Fibroblast of skin of left quadriceps (primary cell): Measurements from ENCODE around the gene PRAME.
"Not testable (repeated sequence)": the region's sequence is repeated elsewhere in the genome, so short reads cannot be mapped to it uniquely, and the experiment has no call there.

Source experiments
- DNase-seq, 2 experiments: peaks; one replicate each; pipeline ENCODE4 v3.0.0-alpha.2; 2013; ENCODE audit warnings: low read depth in 2 of 2

The PRAME gene

DNA sequence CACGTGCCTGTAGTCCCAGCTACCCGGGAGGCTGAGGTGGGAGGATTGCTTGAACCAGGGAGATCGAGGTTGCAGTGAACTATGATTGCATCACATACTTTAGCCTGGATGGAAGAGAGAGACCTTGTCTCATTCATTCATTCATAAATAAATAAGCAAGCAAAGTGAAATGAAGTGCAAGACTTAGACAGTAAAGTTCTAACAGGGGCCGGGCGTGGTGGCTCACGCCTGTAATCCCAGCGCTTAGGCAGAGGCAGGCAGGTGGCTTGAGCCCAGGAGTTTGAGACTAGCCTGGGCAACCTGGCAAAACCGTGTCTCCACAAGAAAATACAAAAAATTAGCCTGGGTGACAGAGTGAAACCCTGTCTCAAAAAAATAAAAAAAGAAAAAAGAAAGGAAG lies 37.4 kb downstream of the PRAME start:
- no peak for DNase-seq

GRCh38 chr22:22520667-22521602 lies 38.1 kb downstream of the PRAME start:
- DNase-seq = no peak

- DNase-seq = no peak
These were observed 38.9 kb downstream of the PRAME start, which contains the start of gene ZNF280A for GRCh38 chr22:22520020-22520656. TSS of gene ZNF280A (minus strand) at chr22:22520270. CDS start at chr22:22515630, 4,640 bp downstream.

- no peak for DNase-seq
These were observed 39.5 kb downstream of the PRAME start for GRCh38 chr22:22519591-22519990.

DNA sequence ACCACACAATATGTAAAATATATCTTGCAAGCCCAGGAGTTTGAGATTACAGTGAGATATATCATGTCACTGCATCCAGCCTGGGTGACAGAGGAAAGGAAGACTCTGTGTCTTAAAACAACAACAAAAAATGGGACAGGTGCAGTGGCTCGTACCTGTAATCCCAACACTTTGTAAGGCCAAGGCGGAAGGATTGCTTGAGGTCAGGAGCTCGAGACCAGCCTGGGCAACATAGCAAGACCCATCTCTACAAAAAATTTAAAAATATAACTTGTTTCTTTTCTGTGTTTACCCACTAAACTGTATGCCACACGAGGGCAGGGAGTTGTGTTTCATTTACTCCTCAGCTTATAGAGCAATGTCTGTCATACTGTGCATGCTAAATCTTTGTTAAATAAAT lies 42.1 kb downstream of the PRAME start:
- DNase-seq = no peak

- no peak for DNase-seq
These were observed 43.2 kb downstream of the PRAME start for GRCh38 chr22:22515890-22516289.

DNA sequence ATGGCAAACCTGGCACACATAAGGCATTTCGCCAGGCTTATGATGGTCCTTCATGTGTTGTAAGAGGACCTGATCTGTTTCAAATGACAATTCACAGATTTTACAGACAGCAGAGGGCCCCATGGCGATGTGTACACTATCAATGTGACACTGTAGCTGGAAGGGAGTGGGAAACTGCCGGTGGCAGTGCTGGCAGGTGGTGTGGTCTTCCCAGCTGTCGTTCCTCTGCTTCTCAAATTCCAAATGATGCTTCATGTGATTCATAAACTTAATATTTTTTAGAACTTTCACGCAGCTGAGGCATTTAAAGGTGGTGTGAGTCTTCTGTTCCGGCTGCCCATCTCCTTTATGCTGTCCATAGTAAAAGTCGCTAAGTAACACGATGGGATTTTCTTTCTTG lies 44.6 kb downstream of the PRAME start:
- not testable (repeated sequence) for DNase-seq

DNA sequence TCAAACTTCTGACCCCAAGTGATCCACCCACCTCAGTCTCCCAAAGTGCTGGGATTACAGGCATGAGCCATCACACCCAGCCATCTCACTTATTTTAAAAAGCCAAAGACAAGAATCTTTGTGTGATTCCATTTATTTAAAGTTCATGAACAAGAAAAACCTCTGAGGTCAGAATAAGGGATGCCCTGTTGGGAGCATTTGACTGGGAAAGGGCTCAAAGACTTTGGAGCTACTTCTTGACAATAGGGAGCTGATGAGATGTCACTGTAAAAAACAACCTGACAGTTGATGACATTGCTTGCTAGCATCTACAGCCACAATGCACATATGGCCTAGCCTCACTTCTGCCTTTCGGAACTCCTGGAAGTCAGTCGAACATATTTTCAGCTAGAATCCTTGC lies 45.4 kb downstream of the PRAME start:
- DNase-seq = no peak

GRCh38 chr22:22512951-22513350 lies 46.1 kb downstream of the PRAME start:
- no peak for DNase-seq

GRCh38 chr22:22510833-22511232 lies 48.2 kb downstream of the PRAME start:
- not testable (repeated sequence) for DNase-seq

DNA sequence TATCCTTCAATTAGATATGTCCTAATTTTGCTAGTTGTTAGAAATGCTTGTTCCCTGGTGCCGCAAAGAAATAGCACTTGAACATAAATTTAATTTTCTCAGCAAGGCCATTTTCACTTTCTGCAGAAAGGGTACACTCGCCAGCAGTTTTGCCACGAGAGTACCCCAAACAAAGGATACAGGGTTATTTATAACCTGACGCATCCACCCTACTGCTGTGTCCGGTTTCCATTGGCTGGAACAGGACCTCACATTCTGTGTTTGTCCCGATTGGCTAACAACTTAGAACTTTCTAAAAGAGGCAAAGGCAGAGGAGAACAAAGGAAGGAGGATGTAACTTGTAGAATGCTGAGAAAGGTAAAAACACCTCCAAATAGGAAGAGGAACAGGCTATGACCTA lies 49.2 kb downstream of the PRAME start:
- not testable (repeated sequence) for DNase-seq

DNA sequence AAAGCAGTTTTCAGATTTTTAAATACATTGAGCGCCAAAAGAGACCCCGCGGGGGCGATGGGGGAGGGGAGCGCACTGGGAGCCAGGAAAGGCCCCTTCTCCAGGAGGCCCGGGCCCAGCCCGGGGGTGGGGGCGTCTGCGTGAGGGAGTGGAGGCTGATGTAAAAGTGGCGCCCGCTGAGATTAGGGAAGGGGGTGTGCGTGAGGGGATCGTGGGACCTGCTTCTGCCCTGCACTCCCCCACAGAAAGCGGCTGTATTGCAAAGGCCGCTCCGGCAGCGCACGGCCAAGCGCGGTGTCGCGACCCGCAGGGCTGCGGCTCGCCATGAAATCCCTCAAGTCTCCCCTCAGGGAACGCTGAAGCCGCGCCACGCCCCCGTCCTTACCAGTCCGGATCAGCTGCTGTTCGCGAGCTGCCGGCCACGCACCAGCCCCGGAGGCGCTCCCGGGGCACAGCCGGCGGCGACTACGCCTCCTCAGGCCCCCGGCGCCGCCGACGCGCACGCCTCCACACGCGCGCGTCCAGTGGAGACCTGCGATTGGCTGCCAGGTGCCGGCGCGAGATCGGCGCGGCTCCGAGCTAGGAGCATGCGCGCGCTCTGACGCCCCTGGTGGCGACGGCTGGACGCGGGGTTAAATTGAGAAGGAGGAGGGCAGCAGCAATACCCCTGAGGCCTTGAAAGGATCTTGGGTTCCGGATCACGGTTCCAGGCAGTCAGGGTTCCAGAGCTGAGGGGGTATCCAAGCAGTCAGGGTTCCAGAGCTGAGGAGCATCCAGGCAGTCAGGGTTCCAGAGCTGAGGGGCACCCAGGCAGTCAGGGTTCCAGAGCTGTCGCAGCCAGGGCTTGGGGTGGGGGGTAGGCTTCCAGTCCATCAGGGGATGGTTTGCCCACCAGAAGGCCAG lies 50.5 kb downstream of the PRAME start, which contains the start of gene ZNF280B:
Gene ZNF280B, minus strand, starts transcription at position 469 of the 903 bp plus-strand sequence. CDS start 19,344 bp downstream, outside the sequence.
- peak; percentile 63 to 70 for DNase-seq

GRCh38 chr22:22507743-22508273 lies 51.3 kb downstream of the PRAME start:
- DNase-seq = no peak

DNA sequence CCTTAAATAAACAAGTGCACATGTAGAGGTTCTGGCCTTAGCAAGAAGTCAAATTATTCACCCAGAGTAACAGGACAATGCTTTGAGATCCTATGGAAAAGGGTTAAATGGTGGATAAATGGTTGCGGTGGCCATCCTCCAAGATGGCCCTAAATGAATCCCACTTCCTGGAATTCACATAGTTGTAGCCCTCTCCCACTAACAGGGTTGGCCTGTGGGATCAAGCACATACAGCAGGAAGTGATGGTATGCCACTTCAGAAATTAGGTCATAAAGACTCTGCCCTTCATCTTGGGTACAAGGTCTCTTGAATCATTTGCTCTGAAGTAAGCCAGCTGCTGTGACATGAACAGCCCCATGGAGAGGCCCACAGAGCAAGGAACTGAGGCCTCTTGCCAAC lies 52.3 kb downstream of the PRAME start:
- DNase-seq = no peak

DNA sequence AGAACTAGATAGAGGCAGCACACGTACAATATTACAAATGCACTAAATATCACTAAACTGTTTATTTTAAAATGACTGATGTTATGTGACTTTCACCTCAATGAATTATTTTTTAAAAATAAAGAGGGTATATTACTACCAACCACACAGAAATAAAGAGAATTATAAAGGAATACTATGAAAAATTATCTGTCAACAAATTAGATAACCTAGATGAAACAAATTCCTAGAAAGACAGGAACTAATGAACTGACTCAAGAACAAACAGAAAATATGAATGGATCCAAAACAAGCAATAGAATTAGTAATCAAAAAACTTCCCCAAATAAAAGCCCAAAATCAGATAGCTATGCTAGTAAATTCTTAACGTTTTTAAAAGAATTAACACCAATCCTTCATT lies 60.8 kb downstream of the PRAME start:
- no peak for DNase-seq
